Endometrial microvascular endothelial cells (primary cell): ENCODE results near the gene HSD17B12. TPM values are rescaled to one million over a fixed set of nuclear protein-coding genes. Genes with fewer than 3 reads are reported as not detected.

Source experiments
- in situ Hi-C: cut with HindIII; loops from 2 replicates; pipeline ENCODE4 v1.10.0; 2017; ENCODE audit warnings: low sequenced_read_pairs, low pct_unique_long_range_greater_than_20kb; ENCODE audit errors: inconsistent ontology term
- total RNA-seq: library from RNA; depleted of rRNA; stranded (reverse); fragments of >200 nt; gene quantifications from one replicate; pipeline ENCODE4 v1.2.3, GENCODE V29; 2015; ENCODE audit errors: inconsistent ontology term

The HSD17B12 gene
- total RNA-seq, 1 donor from 2014 or later, result 80.3 TPM

GRCh38 chr11:43892851-43893250 is 212.3 kb downstream of the HSD17B12 start:
- in situ Hi-C loops, result no loop called here

GRCh38 chr11:43894546-43894945 is 214.0 kb downstream of the HSD17B12 start:
- in situ Hi-C loops, result no loop called here

- in situ Hi-C loops, result no loop called here
Observed at GRCh38 chr11:43895601-43896000, 215.1 kb downstream of the HSD17B12 start.

GRCh38 chr11:43898574-43898973 is 218.0 kb downstream of the HSD17B12 start:
- in situ Hi-C loops, result no loop called here

- in situ Hi-C loops, result no loop called here
Observed at GRCh38 chr11:43899094-43899493, 218.6 kb downstream of the HSD17B12 start.

- in situ Hi-C loops, result loop anchor here (25.0 kb wide), 1 partner anchor 136 kb away; the partner anchor contains the start of gene ACCSL
Observed at GRCh38 chr11:43901551-43901950, 221.0 kb downstream of the HSD17B12 start.

GRCh38 chr11:43903078-43903477 is 222.5 kb downstream of the HSD17B12 start:
- in situ Hi-C loops, result loop anchor here (25.0 kb wide), 1 partner anchor 134 kb away; the partner anchor contains the start of gene ACCSL

GRCh38 chr11:43903969-43904368 is 223.4 kb downstream of the HSD17B12 start:
- in situ Hi-C loops, result loop anchor here (25.0 kb wide), 1 partner anchor 133 kb away; the partner anchor contains the start of gene ACCSL

- in situ Hi-C loops, result loop anchor here (25.0 kb wide), 1 partner anchor 132 kb away; the partner anchor contains the start of gene ACCSL
Observed at GRCh38 chr11:43904742-43905535, 224.4 kb downstream of the HSD17B12 start.

GRCh38 chr11:43905813-43906241 is 225.3 kb downstream of the HSD17B12 start:
- in situ Hi-C loops, result loop anchor here (25.0 kb wide), 1 partner anchor 131 kb away; the partner anchor contains the start of gene ACCSL

Other genes with a start within 250 kb of the HSD17B12 start
- 67.6 TPM for gene ALKBH3, start 200.1 kb downstream of the HSD17B12 start, total RNA-seq